ENCODE data around the gene RASSF4.

The RASSF4 gene

DNA sequence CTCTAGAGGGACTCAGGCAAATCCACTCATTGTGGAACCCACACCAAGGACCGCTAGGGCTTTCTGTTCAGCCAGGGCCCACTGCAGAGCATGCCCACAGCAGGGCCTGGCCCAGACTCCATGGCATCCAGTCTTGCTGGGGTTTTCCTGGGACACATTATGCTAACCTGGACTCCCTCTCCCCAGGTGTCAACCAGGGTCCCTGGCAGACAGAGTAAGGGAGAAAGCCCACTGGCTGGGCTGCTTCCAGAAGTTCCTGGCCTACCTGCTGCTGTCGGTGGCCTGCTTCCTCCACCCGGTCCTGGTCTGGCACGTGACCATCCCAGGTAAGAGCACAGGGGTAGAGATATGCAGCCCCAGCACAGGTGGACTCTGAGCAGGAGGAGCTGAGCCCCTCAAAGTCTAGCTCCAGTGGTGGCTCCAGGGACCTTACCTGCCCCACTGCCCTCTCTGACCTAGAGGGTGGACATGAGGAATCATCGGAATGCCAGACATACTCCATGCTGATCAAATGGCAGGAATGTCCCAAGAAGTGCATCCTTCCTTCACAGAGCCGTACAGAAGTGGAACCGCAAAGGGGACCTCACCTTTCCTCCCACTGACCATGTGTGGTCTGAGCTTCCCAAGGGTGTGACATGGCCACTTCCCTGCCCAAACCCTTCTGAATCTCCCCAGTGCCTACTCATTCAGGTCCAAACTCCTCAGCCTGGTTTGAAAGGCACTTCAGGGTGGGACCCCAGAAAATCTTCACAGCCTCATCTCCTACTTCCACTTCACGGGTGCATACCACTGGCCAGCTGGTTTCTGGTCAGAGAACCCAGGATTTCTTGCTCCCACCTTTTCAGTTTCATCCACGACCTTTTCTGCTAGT, 25.9 kb upstream of the RASSF4 start:
- H3K27me3 Mint-ChIP-seq = peaks cover 4% of the 10 kb centered on the region
- no peaks in the 10 kb centered on the region for H3K9me3 Mint-ChIP-seq (ENCODE audit: low read depth)
- no peak overlapping the region for H3K27ac Mint-ChIP-seq
- no peak overlapping the region for H3K4me3 Mint-ChIP-seq
- peaks cover 6% of the 10 kb centered on the region for H3K4me1 Mint-ChIP-seq (ENCODE audit: low read depth)
- H3K36me3 Mint-ChIP-seq = peaks cover 2% of the 10 kb centered on the region

- Mint-ChIP-seq H3K36me3 (peaks cover 2% of the 10 kb centered on the region), H3K9me3 (ENCODE audit: low read depth) (no peaks in the 10 kb centered on the region), H3K4me3 (no peak overlapping the region), H3K4me1 (ENCODE audit: low read depth) (peaks cover 6% of the 10 kb centered on the region), H3K27ac (no peak overlapping the region), H3K27me3 (peaks cover 5% of the 10 kb centered on the region)
Observed at GRCh38 chr10:44934416-44935200, 25.0 kb upstream of the RASSF4 start.

DNA sequence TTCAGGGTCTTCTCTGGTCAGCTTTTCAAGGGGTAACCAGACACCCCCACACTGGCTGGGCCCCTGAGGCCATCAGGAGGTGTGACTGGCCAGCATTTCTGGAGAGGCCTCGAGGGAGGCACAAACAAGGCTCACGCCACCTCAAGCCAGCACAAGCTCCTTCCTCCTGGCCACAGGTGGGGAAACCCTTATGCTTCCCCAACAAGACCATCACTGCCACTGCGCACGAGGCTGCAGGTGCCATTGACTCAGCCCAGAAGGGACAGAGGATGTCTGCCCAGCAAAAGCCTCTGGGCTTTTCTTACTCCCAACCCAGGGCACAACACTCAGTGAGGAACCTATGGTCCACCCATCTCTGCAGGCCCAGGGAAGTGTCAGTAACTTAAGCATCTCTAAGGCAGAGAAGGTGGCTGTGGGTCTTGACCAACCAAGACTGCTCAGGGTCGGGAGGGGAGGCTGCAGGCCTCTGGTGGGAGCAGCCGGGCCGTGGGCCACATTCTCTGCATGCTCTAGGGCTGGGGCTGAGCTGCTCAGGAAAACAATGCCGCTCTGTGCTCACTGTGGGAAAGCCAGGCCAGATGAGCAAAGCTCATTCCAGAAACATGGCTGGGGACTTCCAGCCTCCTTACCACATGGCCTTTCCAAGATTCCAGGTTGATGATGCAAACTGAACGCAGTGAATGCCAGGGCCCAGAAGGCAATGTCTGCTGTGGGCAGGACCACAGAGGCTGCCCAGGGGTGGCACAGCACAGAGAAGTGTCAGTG, 24.2 kb upstream of the RASSF4 start:
- H3K4me3 Mint-ChIP-seq = peak overlapping the region; percentile 24
- H3K36me3 Mint-ChIP-seq = peaks cover 2% of the 10 kb centered on the region
- H3K4me1 Mint-ChIP-seq (ENCODE audit: low read depth) = peaks cover 6% of the 10 kb centered on the region
- peaks cover 6% of the 10 kb centered on the region for H3K27me3 Mint-ChIP-seq
- H3K27ac Mint-ChIP-seq = no peak overlapping the region
- H3K9me3 Mint-ChIP-seq (ENCODE audit: low read depth) = no peaks in the 10 kb centered on the region

- Mint-ChIP-seq H3K36me3 (peaks cover 2% of the 10 kb centered on the region), H3K27ac (no peak overlapping the region), H3K9me3 (ENCODE audit: low read depth) (no peaks in the 10 kb centered on the region), H3K4me3 (peak overlapping the region; percentile 24), H3K27me3 (peaks cover 7% of the 10 kb centered on the region), H3K4me1 (ENCODE audit: low read depth) (peaks cover 6% of the 10 kb centered on the region)
Observed at GRCh38 chr10:44935966-44936295, 23.7 kb upstream of the RASSF4 start.

DNA sequence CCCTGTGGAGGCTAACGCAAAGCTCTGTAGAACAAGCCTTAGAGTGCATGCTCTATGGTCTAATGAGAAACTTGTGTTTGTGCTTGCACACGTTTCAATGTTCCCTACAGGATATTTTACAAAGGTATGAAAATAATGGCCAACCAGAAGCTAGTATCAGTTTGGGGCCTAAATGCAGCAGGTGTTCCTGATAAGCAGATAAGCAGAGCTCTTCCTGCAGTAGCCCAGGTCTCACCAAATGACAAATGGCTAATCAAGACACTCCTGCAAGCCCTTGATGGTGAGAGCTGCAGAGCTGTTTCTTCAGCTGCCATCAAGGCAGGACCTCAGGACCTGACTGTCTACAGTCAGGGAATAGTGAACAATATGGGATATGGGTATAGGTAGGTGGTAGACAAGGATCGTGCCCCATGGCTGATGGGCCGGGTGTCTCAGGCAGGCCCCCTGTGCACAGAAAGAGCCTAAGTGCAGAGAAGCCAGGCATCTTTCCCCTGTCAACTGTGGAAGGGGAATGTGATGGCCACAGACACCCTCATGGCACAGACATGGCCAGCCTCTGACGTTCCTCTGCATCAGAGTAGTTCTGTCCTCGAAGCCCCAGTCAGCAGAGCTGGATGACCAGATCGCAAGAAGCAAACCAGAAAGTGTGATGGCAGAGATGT, 23.2 kb upstream of the RASSF4 start:
- Mint-ChIP-seq H3K4me3 (no peak overlapping the region), H3K36me3 (peaks cover 2% of the 10 kb centered on the region), H3K27me3 (peaks cover 7% of the 10 kb centered on the region), H3K9me3 (ENCODE audit: low read depth) (no peaks in the 10 kb centered on the region), H3K4me1 (ENCODE audit: low read depth) (peaks cover 6% of the 10 kb centered on the region), H3K27ac (no peak overlapping the region)

DNA sequence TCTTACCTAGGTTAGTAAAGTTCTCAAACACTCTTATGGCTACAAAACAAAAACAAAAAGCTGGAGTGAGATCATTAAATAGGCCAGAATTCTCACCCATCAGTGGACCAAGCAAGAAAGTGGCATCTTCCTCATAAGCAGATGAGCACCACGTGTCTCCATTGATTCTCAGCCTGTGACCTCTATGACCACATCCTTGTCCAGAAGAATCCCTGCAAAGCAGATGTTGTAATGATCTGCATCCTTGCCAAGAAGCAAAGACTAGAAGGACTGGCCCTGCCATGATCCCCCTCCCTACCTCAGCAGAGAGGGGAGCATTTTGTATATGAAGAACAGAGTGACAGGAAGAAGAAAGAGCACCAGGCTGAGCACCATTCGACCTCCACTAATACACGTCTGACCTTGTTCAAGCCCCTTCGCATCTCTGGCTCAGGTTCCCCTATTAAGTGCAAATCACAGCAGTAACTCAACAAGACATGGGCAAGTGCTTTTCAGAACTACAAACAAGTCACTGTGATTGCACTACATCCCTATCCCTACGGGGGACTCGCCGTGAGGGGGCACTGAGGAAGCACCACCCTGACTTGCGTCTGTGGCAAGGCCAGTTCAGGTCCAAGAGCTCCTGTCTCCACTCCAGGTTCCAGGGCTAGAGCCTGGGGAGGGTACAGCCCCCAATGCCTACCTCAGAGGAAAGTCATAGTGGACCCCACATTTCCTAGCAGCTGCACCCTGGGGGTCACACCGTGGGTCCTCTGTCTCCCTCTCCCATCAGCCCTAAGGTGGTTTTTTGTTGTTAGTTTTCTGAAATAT, 22.2 kb upstream of the RASSF4 start:
- H3K27ac Mint-ChIP-seq = no peak overlapping the region
- H3K27me3 Mint-ChIP-seq = peaks cover 7% of the 10 kb centered on the region
- H3K4me3 Mint-ChIP-seq = no peak overlapping the region
- H3K9me3 Mint-ChIP-seq (ENCODE audit: low read depth) = no peaks in the 10 kb centered on the region
- peaks cover 2% of the 10 kb centered on the region for H3K36me3 Mint-ChIP-seq
- H3K4me1 Mint-ChIP-seq (ENCODE audit: low read depth) = peaks cover 6% of the 10 kb centered on the region

DNA sequence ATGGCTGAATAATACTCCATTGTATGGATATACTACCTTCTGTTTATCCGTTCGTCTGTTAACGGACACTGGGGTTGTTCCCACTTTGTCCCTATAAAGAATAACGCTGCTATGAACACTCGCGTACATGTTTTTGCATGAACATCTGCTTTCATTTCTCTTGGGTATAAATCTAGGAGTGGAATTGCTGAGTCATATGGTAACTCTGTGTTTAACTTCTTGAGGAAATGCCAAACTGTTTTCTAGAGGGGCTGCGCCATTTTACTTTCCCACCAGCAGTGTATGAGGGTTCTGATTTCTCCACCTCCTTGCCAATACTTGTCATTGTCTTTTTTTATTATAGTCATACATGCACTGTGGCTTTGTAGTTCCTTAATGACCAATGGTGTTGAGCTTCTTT, 20.6 kb upstream of the RASSF4 start:
- H3K4me3 Mint-ChIP-seq = no peak overlapping the region
- H3K9me3 Mint-ChIP-seq (ENCODE audit: low read depth) = no peaks in the 10 kb centered on the region
- no peak overlapping the region for H3K27ac Mint-ChIP-seq
- H3K27me3 Mint-ChIP-seq = peaks cover 7% of the 10 kb centered on the region
- H3K36me3 Mint-ChIP-seq = peaks cover 2% of the 10 kb centered on the region
- H3K4me1 Mint-ChIP-seq (ENCODE audit: low read depth) = peaks cover 6% of the 10 kb centered on the region

DNA sequence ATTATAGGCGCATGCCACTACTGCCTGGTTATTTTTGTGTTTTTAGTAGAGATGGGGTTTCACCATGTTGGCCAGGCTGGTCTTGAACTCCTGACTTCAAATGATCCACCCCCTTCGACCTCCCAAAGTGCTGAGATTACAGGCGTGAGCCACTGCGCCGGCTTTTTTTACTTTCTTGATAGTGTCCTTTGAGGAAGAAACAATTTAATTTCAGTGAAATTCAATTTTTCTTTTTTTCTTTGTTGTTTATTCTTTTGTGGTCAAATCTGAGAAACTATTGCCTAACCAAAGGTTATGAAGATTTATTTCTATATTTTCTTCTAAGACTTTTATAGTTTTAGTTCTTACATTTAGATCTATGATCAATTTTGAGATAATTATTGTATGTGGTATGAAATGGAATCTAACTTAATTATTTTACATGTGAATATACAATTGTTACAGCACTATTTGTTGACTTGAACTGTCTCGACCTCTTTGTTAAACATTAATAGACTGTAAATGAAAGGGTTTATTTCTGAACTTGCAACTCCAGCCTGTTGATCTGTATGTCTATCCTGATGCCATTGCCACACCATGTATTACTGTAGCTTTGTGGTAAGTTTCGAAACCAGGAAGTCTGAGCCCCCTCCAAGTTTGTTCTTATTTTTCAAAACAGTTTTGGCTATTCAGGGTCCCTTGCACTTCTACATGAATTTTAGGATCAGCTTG, 19.8 kb upstream of the RASSF4 start:
- H3K9me3 Mint-ChIP-seq (ENCODE audit: low read depth) = peaks cover 8% of the 10 kb centered on the region
- peaks cover 2% of the 10 kb centered on the region for H3K36me3 Mint-ChIP-seq
- no peak overlapping the region for H3K4me3 Mint-ChIP-seq
- no peak overlapping the region for H3K27ac Mint-ChIP-seq
- peaks cover 7% of the 10 kb centered on the region for H3K27me3 Mint-ChIP-seq
- peaks cover 6% of the 10 kb centered on the region for H3K4me1 Mint-ChIP-seq (ENCODE audit: low read depth)

DNA sequence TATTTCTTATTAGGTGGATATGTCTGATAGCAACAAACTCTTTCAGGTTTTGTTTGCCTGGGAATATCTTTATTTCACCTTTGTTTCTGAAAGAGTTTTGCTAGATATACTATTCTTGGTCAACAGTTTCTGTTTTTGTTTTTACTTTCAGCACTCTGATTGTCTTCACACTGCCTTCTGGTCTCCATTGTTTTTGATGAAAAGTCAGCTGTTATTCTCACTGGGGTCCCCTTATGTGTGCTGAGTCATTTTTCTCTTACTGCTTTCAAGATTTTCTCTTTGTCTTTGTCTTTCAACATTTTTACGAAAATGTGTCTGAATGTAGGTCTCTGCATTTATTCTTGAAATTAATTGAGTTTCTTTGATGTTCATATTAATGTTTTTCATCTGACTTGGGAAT, 15.2 kb upstream of the RASSF4 start:
- H3K27me3 Mint-ChIP-seq = peaks cover 2% of the 10 kb centered on the region
- H3K4me3 Mint-ChIP-seq = no peak overlapping the region
- H3K36me3 Mint-ChIP-seq = no peaks in the 10 kb centered on the region
- H3K27ac Mint-ChIP-seq = no peak overlapping the region
- peaks cover 12% of the 10 kb centered on the region for H3K9me3 Mint-ChIP-seq (ENCODE audit: low read depth)
- no peaks in the 10 kb centered on the region for H3K4me1 Mint-ChIP-seq (ENCODE audit: low read depth)

- Mint-ChIP-seq H3K4me1 (ENCODE audit: low read depth) (no peaks in the 10 kb centered on the region), H3K36me3 (peaks cover 1% of the 10 kb centered on the region), H3K9me3 (ENCODE audit: low read depth) (peaks cover 12% of the 10 kb centered on the region), H3K27ac (no peak overlapping the region), H3K27me3 (no peaks in the 10 kb centered on the region), H3K4me3 (no peak overlapping the region)
Observed at GRCh38 chr10:44946205-44946604, 13.4 kb upstream of the RASSF4 start.

DNA sequence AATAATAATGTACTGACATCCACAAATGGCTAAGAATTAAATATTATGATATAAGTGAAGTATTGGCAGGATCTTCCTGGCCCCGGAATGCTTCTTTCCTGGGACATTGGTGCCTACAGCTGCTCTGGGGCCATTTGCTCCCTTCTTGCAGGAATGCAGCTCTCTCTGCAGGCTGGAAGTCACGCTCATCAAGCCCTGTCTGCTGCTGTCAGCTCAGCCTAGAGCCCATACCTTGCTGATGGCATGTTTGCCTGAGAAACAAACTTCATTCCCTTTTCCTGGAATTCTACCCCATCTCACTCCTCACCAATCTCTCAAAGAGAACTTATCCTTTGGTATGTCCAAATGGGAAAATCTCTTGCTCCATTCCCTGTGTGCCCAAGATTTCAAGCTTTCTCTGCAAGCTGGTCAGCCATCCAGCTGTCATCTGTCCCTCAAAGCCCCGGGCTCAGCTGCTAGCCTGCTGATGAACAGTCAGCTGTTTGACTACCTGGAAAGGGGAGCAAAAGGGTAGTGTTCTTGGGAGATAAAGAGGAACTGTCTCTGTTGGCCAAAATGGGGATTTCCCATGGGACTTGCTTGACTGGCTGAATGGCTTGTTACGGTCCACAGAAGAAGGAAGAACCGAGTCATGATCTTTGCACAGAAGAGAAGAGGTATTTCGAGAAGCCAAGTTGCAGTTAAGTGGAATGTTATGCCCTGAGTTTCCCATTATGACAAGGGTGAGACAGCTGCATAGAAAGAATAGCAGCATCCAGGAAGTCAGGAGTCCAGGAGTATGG, 12.0 kb upstream of the RASSF4 start:
- Mint-ChIP-seq H3K9me3 (ENCODE audit: low read depth) (peaks cover 12% of the 10 kb centered on the region), H3K27ac (no peak overlapping the region), H3K4me3 (no peak overlapping the region), H3K27me3 (no peaks in the 10 kb centered on the region), H3K36me3 (peaks cover 2% of the 10 kb centered on the region), H3K4me1 (ENCODE audit: low read depth) (no peaks in the 10 kb centered on the region)

GRCh38 chr10:44948642-44949041, 11.0 kb upstream of the RASSF4 start:
- no peaks in the 10 kb centered on the region for H3K27me3 Mint-ChIP-seq
- H3K9me3 Mint-ChIP-seq (ENCODE audit: low read depth) = peaks cover 12% of the 10 kb centered on the region
- H3K36me3 Mint-ChIP-seq = peaks cover 2% of the 10 kb centered on the region
- no peaks in the 10 kb centered on the region for H3K4me1 Mint-ChIP-seq (ENCODE audit: low read depth)
- H3K4me3 Mint-ChIP-seq = no peak overlapping the region
- H3K27ac Mint-ChIP-seq = no peak overlapping the region
